GM21723 (cell line): ENCODE results near the gene CLEC10A.

Source experiments
- ATAC-seq: cut with Tn5 transposase; IDR thresholded peaks from one replicate; pipeline ENCODE4 v1.9.1; 2021; ENCODE audit warnings: mild to moderate bottlenecking, moderate library complexity; ENCODE audit not compliant: unreplicated experiment

The CLEC10A gene

GRCh38 chr17:7042501-7043181, 37.4 kb downstream of the CLEC10A start:
- no peak for ATAC-seq

- no peak for ATAC-seq
Observed at GRCh38 chr17:7041607-7042500, 38.2 kb downstream of the CLEC10A start.

DNA sequence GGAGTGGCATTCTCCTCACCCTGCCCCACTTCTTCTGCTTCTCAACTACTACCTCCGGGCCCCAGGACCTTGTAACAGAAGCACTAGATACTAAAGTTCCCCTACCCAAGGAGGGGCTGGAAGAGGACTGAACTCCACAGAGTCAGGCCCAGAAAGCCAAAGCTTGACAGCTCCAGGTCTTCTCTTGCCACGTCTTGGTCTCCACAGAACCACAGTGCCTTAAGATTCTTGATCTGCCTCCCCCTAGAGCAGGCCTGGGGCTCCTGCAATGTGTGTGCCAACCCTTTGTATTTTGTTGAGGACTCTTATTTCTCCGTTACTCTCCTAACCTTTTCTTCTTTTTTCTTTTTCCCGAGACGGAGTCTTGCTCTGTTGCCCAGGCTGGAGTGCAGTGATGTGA, 40.2 kb downstream of the CLEC10A start:
- ATAC-seq, result no peak

DNA sequence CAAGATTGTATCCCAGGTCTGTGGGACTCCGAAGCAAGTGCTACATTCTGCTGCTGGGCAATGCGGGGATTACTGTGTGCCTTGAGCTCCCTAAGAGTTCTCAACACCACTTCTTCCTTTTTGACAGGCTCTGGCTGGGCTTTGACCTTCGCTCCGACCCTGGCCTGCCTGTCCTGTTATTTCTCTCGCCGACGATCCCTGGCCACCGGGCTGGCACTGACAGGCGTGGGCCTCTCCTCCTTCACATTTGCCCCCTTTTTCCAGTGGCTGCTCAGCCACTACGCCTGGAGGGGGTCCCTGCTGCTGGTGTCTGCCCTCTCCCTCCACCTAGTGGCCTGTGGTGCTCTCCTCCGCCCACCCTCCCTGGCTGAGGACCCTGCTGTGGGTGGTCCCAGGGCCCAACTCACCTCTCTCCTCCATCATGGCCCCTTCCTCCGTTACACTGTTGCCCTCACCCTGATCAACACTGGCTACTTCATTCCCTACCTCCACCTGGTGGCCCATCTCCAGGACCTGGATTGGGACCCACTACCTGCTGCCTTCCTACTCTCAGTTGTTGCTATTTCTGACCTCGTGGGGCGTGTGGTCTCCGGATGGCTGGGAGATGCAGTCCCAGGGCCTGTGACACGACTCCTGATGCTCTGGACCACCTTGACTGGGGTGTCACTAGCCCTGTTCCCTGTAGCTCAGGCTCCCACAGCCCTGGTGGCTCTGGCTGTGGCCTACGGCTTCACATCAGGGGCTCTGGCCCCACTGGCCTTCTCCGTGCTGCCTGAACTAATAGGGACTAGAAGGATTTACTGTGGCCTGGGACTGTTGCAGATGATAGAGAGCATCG, 41.8 kb downstream of the CLEC10A start:
- ATAC-seq, result no peak

GRCh38 chr17:7035591-7036368, 44.3 kb downstream of the CLEC10A start, which contains the start of gene SLC16A13:
Gene SLC16A13, plus strand, starts transcription at chr17:7036015. Its CDS starts 368 bp downstream, at chr17:7036383.
- ATAC-seq, result peak; percentile 82

DNA sequence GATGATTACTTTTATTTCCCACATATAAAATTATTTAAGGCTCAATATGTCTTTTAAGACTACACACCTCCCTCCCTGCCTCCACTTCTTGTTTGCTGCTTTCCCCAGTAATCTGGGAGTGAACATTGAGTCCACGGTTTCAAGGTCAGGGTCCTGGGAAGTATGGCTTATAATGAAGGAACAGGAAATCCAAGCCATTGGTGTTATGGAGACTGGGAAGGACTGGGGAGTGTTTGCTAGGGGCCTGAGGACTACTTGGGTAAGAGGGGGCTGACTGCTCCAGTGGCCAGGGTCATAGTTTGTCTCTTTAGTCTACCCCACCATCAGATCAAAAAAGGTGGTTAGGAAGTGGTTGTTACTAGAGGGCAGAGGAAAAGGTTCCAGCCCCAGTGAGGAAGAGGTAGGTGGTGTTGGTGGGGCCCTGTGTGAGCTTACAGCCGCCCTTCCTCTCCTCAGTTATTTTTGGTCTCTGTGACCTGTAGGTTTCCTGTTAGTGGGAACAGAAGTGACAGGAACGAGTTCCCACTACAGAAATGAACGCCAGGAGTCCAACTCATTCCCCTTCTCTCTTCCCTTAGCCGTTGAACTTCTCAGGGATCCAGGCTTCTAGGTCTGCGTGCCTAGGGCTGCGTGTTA, 45.0 kb downstream of the CLEC10A start:
- ATAC-seq, result peak; percentile 17

- ATAC-seq, result no peak
Observed at GRCh38 chr17:7029659-7030058, 50.4 kb downstream of the CLEC10A start.

- ATAC-seq, result no peak
Observed at GRCh38 chr17:7029096-7029495, 51.0 kb downstream of the CLEC10A start.

DNA sequence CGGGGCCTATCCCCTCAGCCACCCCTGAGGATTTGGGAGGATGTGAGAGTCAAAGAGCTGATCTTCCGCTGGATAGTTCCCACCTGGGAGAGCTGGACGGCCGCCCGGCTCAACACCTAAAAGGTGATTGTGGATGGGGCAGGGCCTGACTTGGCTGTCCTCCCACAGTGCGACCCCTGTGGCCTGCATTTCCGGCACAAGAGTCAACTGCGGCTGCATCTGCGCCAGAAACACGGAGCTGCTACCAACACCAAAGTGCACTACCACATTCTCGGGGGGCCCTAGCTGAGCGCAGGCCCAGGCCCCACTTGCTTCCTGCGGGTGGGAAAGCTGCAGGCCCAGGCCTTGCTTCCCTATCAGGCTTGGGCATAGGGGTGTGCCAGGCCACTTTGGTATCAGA, 52.7 kb downstream of the CLEC10A start:
- no peak for ATAC-seq

GRCh38 chr17:7026471-7027115, 53.5 kb downstream of the CLEC10A start:
- no peak for ATAC-seq

GRCh38 chr17:7025245-7025644, 54.8 kb downstream of the CLEC10A start:
- ATAC-seq, result no peak
